ENCODE results near the gene SSC5D.
A peak's percentile ranks its signal among the peaks of the same experiment; 100 is the strongest.
"Not testable (repeated sequence)": the region's sequence is repeated elsewhere in the genome, so short reads cannot be mapped to it uniquely, and the experiment has no call there.

The SSC5D gene

GRCh38 chr19:55526216-55527196, 38.3 kb downstream of the SSC5D start:
- no peaks in the 10 kb centered on the region for H3K27me3 ChIP-seq (replicated peaks in 2 of 5; ENCODE audit: control insufficient read depth in 4 of 5, insufficient read depth in 5 of 5, low read length in 4 of 5)
- ChIA-PET CTCF (interaction anchor here (0.7 to 1.3 kb wide), 2 partner anchors 22 to 80 kb away, joined by 3 read pairs; no protein-coding TSS in a partner anchor), POLR2A (interaction anchor here (1.0 kb wide), 1 partner anchor 79 kb away, joined by 3 read pairs; the partner anchor contains the start of gene ZNF865)
- no peak overlapping the region for H3K4me3 ChIP-seq (ENCODE audit: control insufficient read depth in 1 of 7, extremely low read depth in 1 of 7, insufficient read depth in 4 of 7, low read depth in 2 of 7, low read length in 6 of 7)
- H3K4me1 ChIP-seq (ENCODE audit: control extremely low read depth in 1 of 4, control insufficient read depth in 4 of 4, insufficient read depth in 4 of 4, low read length in 3 of 4) = peaks cover 0 to 14% (median 5%) of the 10 kb centered on the region in 4 experiments
- WGBS (ENCODE audit: insufficient coverage) = 38% methylated on average over 25 of the region's 35 CpGs
- no peaks in the 10 kb centered on the region for H3K9me3 ChIP-seq (ENCODE audit: control extremely low read depth in 1 of 5, control insufficient read depth in 4 of 5, insufficient read depth in 2 of 5, low read depth in 1 of 5, low read length in 4 of 5)
- DNase-seq = peak; percentile 71 to 91 (median 86)
- H3K27ac ChIP-seq (ENCODE audit: insufficient read depth in 1 of 2, low read depth in 1 of 2, low read length in 2 of 2, poor library complexity in 1 of 2, severe bottlenecking in 2 of 2) = no peak overlapping the region
- H3K36me3 ChIP-seq (ENCODE audit: control insufficient read depth in 4 of 4, insufficient read depth in 4 of 4, low read length in 3 of 4) = no peaks in the 10 kb centered on the region

GRCh38 chr19:55527197-55528029, 39.2 kb downstream of the SSC5D start:
- Histone ChIP-seq H3K27ac (ENCODE audit: insufficient read depth in 1 of 2, low read depth in 1 of 2, low read length in 2 of 2, poor library complexity in 1 of 2, severe bottlenecking in 2 of 2) (no peak overlapping the region), H3K4me1 (ENCODE audit: control extremely low read depth in 1 of 4, control insufficient read depth in 4 of 4, insufficient read depth in 4 of 4, low read length in 3 of 4) (peaks cover 0 to 14% (median 5%) of the 10 kb centered on the region in 4 experiments), H3K27me3 (replicated peaks in 2 of 5; ENCODE audit: control insufficient read depth in 4 of 5, insufficient read depth in 5 of 5, low read length in 4 of 5) (no peaks in the 10 kb centered on the region), H3K9me3 (ENCODE audit: control extremely low read depth in 1 of 5, control insufficient read depth in 4 of 5, insufficient read depth in 2 of 5, low read depth in 1 of 5, low read length in 4 of 5) (no peaks in the 10 kb centered on the region), H3K4me3 (ENCODE audit: control insufficient read depth in 1 of 7, extremely low read depth in 1 of 7, insufficient read depth in 4 of 7, low read depth in 2 of 7, low read length in 6 of 7) (no peak overlapping the region), H3K36me3 (ENCODE audit: control insufficient read depth in 4 of 4, insufficient read depth in 4 of 4, low read length in 3 of 4) (no peaks in the 10 kb centered on the region)
- ChIA-PET POLR2A (no interaction called here), CTCF (no interaction called here)
- 84% methylated on average over 20 of the region's 22 CpGs for WGBS (ENCODE audit: insufficient coverage)
- peak in 1 of 3 donors; percentile 39 for DNase-seq

GRCh38 chr19:55528030-55528803, 40.0 kb downstream of the SSC5D start:
- no peak overlapping the region for H3K27ac ChIP-seq (ENCODE audit: insufficient read depth in 1 of 2, low read depth in 1 of 2, low read length in 2 of 2, poor library complexity in 1 of 2, severe bottlenecking in 2 of 2)
- no peaks in the 10 kb centered on the region for H3K9me3 ChIP-seq (ENCODE audit: control extremely low read depth in 1 of 5, control insufficient read depth in 4 of 5, insufficient read depth in 2 of 5, low read depth in 1 of 5, low read length in 4 of 5)
- H3K4me1 ChIP-seq (ENCODE audit: control extremely low read depth in 1 of 4, control insufficient read depth in 4 of 4, insufficient read depth in 4 of 4, low read length in 3 of 4) = peaks cover 0 to 14% (median 5%) of the 10 kb centered on the region in 4 experiments
- no peaks in the 10 kb centered on the region for H3K27me3 ChIP-seq (replicated peaks in 2 of 5; ENCODE audit: control insufficient read depth in 4 of 5, insufficient read depth in 5 of 5, low read length in 4 of 5)
- H3K36me3 ChIP-seq (ENCODE audit: control insufficient read depth in 4 of 4, insufficient read depth in 4 of 4, low read length in 3 of 4) = no peaks in the 10 kb centered on the region
- POLR2A ChIA-PET = no interaction called here
- CTCF ChIA-PET = interaction anchor here (0.8 kb wide), 1 partner anchor 15 kb away, joined by 3 read pairs; no protein-coding TSS in a partner anchor
- peak in 1 of 3 donors; percentile 41 for DNase-seq
- WGBS (ENCODE audit: insufficient coverage) = 99% methylated on average over 6 of the region's 15 CpGs
- H3K4me3 ChIP-seq (ENCODE audit: control insufficient read depth in 1 of 7, extremely low read depth in 1 of 7, insufficient read depth in 4 of 7, low read depth in 2 of 7, low read length in 6 of 7) = no peak overlapping the region

GRCh38 chr19:55529636-55530234, 41.5 kb downstream of the SSC5D start:
- POLR2A ChIA-PET = no interaction called here
- Histone ChIP-seq H3K36me3 (ENCODE audit: control insufficient read depth in 4 of 4, insufficient read depth in 4 of 4, low read length in 3 of 4) (no peaks in the 10 kb centered on the region), H3K9me3 (ENCODE audit: control extremely low read depth in 1 of 5, control insufficient read depth in 4 of 5, insufficient read depth in 2 of 5, low read depth in 1 of 5, low read length in 4 of 5) (no peaks in the 10 kb centered on the region), H3K27ac (ENCODE audit: insufficient read depth in 1 of 2, low read depth in 1 of 2, low read length in 2 of 2, poor library complexity in 1 of 2, severe bottlenecking in 2 of 2) (no peak overlapping the region), H3K4me1 (ENCODE audit: control extremely low read depth in 1 of 4, control insufficient read depth in 4 of 4, insufficient read depth in 4 of 4, low read length in 3 of 4) (peaks cover 0 to 14% (median 5%) of the 10 kb centered on the region in 4 experiments), H3K27me3 (replicated peaks in 2 of 5; ENCODE audit: control insufficient read depth in 4 of 5, insufficient read depth in 5 of 5, low read length in 4 of 5) (no peaks in the 10 kb centered on the region), H3K4me3 (ENCODE audit: control insufficient read depth in 1 of 7, extremely low read depth in 1 of 7, insufficient read depth in 4 of 7, low read depth in 2 of 7, low read length in 6 of 7) (no peak overlapping the region)
- 95% methylated on average over 36 of the region's 56 CpGs for WGBS (ENCODE audit: insufficient coverage)
- CTCF ChIA-PET = no interaction called here
- DNase-seq = no peak

GRCh38 chr19:55530996-55531395, 42.8 kb downstream of the SSC5D start:
- Histone ChIP-seq H3K9me3 (ENCODE audit: control extremely low read depth in 1 of 5, control insufficient read depth in 4 of 5, insufficient read depth in 2 of 5, low read depth in 1 of 5, low read length in 4 of 5) (no peaks in the 10 kb centered on the region), H3K27me3 (replicated peaks in 2 of 5; ENCODE audit: control insufficient read depth in 4 of 5, insufficient read depth in 5 of 5, low read length in 4 of 5) (no peaks in the 10 kb centered on the region), H3K27ac (ENCODE audit: insufficient read depth in 1 of 2, low read depth in 1 of 2, low read length in 2 of 2, poor library complexity in 1 of 2, severe bottlenecking in 2 of 2) (no peak overlapping the region), H3K4me3 (ENCODE audit: control insufficient read depth in 1 of 7, extremely low read depth in 1 of 7, insufficient read depth in 4 of 7, low read depth in 2 of 7, low read length in 6 of 7) (no peak overlapping the region), H3K36me3 (ENCODE audit: control insufficient read depth in 4 of 4, insufficient read depth in 4 of 4, low read length in 3 of 4) (no peaks in the 10 kb centered on the region), H3K4me1 (ENCODE audit: control extremely low read depth in 1 of 4, control insufficient read depth in 4 of 4, insufficient read depth in 4 of 4, low read length in 3 of 4) (peaks cover 0 to 9% (median 5%) of the 10 kb centered on the region in 4 experiments)
- 89% methylated on average over 17 of the region's 26 CpGs for WGBS (ENCODE audit: insufficient coverage)
- CTCF ChIA-PET = interaction anchor here (0.7 kb wide), 1 partner anchor 101 kb away, joined by 3 read pairs; no protein-coding TSS in a partner anchor
- POLR2A ChIA-PET = no interaction called here
- no peak for DNase-seq

- WGBS (ENCODE audit: insufficient coverage) = 96% methylated on average over 7 of the region's 7 CpGs
- H3K4me3 ChIP-seq (ENCODE audit: control insufficient read depth in 1 of 7, extremely low read depth in 1 of 7, insufficient read depth in 4 of 7, low read depth in 2 of 7, low read length in 6 of 7); H3K27me3 ChIP-seq (replicated peaks in 2 of 5; ENCODE audit: control insufficient read depth in 4 of 5, insufficient read depth in 5 of 5, low read length in 4 of 5); POLR2A ChIA-PET; H3K9me3 ChIP-seq (ENCODE audit: control extremely low read depth in 1 of 5, control insufficient read depth in 4 of 5, insufficient read depth in 2 of 5, low read depth in 1 of 5, low read length in 4 of 5); DNase-seq; H3K4me1 ChIP-seq (ENCODE audit: control extremely low read depth in 1 of 4, control insufficient read depth in 4 of 4, insufficient read depth in 4 of 4, low read length in 3 of 4); CTCF ChIA-PET; H3K27ac ChIP-seq (ENCODE audit: insufficient read depth in 1 of 2, low read depth in 1 of 2, low read length in 2 of 2, poor library complexity in 1 of 2, severe bottlenecking in 2 of 2); H3K36me3 ChIP-seq (ENCODE audit: control insufficient read depth in 4 of 4, insufficient read depth in 4 of 4, low read length in 3 of 4): not testable (repeated sequence)
Measured at GRCh38 chr19:55534280-55534679, 46.0 kb downstream of the SSC5D start.
